ENCODE data around the gene GSN.

GSN gene

GRCh38 chr9:121267689-121268597, at the start of gene GSN:
Gene GSN, plus strand, starts transcription at chr9:121268162. Its CDS starts 33,810 bp downstream, at chr9:121301972.
- DNase-seq, result peak in 1 of 2 experiments; percentile 65

GRCh38 chr9:121218357-121219027, 49.5 kb upstream of the GSN start:
- DNase-seq, result no peak

GRCh38 chr9:121219530-121219929, 48.4 kb upstream of the GSN start:
- DNase-seq, result no peak

GRCh38 chr9:121220996-121221663, 46.8 kb upstream of the GSN start:
- no peak for DNase-seq

GRCh38 chr9:121221664-121222055, 46.3 kb upstream of the GSN start:
- no peak for DNase-seq

GRCh38 chr9:121222524-121223171, 45.3 kb upstream of the GSN start:
- peak; percentile 4 to 65 for DNase-seq

- no peak for DNase-seq
Observed at GRCh38 chr9:121225240-121225639, 42.7 kb upstream of the GSN start.

GRCh38 chr9:121226175-121226574, 41.8 kb upstream of the GSN start:
- DNase-seq, result no peak

GRCh38 chr9:121227862-121228261, 40.1 kb upstream of the GSN start:
- DNase-seq, result no peak

GRCh38 chr9:121230256-121230655, 37.7 kb upstream of the GSN start:
- DNase-seq, result no peak

- DNase-seq, result no peak
Observed at GRCh38 chr9:121232251-121232650, 35.7 kb upstream of the GSN start.

GRCh38 chr9:121233906-121234831, 33.8 kb upstream of the GSN start:
- DNase-seq, result no peak

GRCh38 chr9:121234832-121235161, 33.2 kb upstream of the GSN start:
- no peak for DNase-seq

GRCh38 chr9:121235512-121235911, 32.5 kb upstream of the GSN start:
- no peak for DNase-seq

- no peak for DNase-seq
Observed at GRCh38 chr9:121237916-121238315, 30.0 kb upstream of the GSN start.

GRCh38 chr9:121239071-121239470, 28.9 kb upstream of the GSN start:
- DNase-seq, result no peak

GRCh38 chr9:121239851-121240250, 28.1 kb upstream of the GSN start:
- no peak for DNase-seq

GRCh38 chr9:121240472-121241135, 27.4 kb upstream of the GSN start:
- DNase-seq, result no peak

- no peak for DNase-seq
Observed at GRCh38 chr9:121242219-121242958, 25.6 kb upstream of the GSN start.

GRCh38 chr9:121242959-121243346, 25.0 kb upstream of the GSN start:
- no peak for DNase-seq
